PC-9 (cell line): ENCODE measurements around the gene SLC38A9.
"Not testable (repeated sequence)": the region's sequence is repeated elsewhere in the genome, so short reads cannot be mapped to it uniquely, and the experiment has no call there.

Experiments
- EZH2 ChIP-seq: fragments of 200-600 bp; sonication (generic); IDR thresholded peaks from 2 replicates; pipeline ENCODE4 v1.8.0; 2017; ENCODE audit warnings: antibody characterized with exemption, low read depth
- TF ChIP-seq, protein P1 (sequence below): fragments of 200-600 bp; sonication (generic); conservative IDR thresholded peaks from 2 replicates; pipeline ENCODE4 v1.6.1; 2017; ENCODE audit warnings: mixed run types, antibody characterized with exemption, mild to moderate bottlenecking, moderate library complexity

DNA sequence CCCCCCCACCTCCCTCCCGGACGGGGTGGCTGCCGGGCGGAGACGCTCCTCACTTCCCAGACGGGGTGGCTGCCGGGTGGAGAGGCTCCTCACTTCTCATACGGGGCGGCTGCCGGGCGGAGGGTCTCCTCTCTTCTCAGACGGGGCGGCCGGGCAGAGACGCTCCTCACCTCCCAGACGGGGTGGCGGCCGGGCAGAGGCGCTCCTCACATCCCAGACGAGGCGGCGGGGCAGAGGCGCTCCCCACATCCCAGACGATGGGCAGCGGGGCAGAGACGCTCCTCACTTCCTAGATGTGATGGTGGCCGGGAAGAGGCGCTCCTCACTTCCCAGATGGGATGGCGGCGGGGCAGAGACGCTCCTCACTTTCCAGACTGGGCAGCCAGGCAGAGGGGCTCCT lies 15.4 kb downstream of the SLC38A9 start:
- TF ChIP-seq, protein P1, sequence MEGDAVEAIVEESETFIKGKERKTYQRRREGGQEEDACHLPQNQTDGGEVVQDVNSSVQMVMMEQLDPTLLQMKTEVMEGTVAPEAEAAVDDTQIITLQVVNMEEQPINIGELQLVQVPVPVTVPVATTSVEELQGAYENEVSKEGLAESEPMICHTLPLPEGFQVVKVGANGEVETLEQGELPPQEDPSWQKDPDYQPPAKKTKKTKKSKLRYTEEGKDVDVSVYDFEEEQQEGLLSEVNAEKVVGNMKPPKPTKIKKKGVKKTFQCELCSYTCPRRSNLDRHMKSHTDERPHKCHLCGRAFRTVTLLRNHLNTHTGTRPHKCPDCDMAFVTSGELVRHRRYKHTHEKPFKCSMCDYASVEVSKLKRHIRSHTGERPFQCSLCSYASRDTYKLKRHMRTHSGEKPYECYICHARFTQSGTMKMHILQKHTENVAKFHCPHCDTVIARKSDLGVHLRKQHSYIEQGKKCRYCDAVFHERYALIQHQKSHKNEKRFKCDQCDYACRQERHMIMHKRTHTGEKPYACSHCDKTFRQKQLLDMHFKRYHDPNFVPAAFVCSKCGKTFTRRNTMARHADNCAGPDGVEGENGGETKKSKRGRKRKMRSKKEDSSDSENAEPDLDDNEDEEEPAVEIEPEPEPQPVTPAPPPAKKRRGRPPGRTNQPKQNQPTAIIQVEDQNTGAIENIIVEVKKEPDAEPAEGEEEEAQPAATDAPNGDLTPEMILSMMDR: not testable (repeated sequence)
- not testable (repeated sequence) for TF ChIP-seq EZH2
